Stomach (tissue), 4 donors: ENCODE results near the gene IGSF21.

Source experiments
- EP300 ChIP-seq: sonication (generic); formaldehyde crosslinking; IDR thresholded peaks from one replicate; pipeline ENCODE4 v1.6.1; 2017; ENCODE audit warnings: antibody characterized with exemption
- POLR2A ChIP-seq, 4 donors: fragments of 450-650 bp; IDR thresholded peaks; one replicate each; pipeline ENCODE4 v1.6.1; 2016; ENCODE audit warnings: antibody characterized with exemption in 4 of 4, control low read depth in 2 of 4, mild to moderate bottlenecking in 1 of 4, moderate library complexity in 1 of 4
- POLR2AphosphoS5 ChIP-seq, 3 donors: sonication (generic); formaldehyde crosslinking; IDR thresholded peaks; one replicate each; pipeline ENCODE4 v1.6.1; 2016; ENCODE audit warnings: antibody characterized with exemption in 3 of 3
- TF ChIP-seq, protein P1 (sequence below), 7 experiments: fragments of 450-650 bp in 4 of 7; fragments of 200-600 bp in 3 of 7; sonication (generic) in 3 of 7; IDR thresholded peaks; one replicate each; pipeline ENCODE4 v1.5.1; 2016 to 2019; ENCODE audit warnings: antibody characterized with exemption in 7 of 7, control low read depth in 2 of 7, mild to moderate bottlenecking in 1 of 7

DNA sequence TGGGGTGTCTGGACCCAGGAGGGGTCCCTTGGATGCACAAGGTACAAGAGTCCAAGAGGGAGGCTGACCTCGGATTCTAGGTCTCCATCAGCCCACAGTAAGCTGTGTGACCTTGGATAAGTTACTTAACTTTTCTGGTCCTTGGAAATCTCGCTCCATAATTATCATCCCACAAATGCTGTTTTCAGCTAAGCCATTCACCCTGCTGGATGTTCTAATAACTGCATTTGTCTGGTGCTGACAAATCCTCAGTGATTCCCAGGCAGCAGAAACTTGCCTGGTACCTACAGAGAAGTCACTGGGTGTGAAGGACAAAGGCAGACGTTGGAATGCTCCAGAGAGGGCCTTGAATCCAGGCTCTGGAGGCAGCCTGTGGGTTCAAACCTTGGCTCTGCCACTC lies 89.7 kb downstream of the IGSF21 start:
- TF ChIP-seq, protein P1, sequence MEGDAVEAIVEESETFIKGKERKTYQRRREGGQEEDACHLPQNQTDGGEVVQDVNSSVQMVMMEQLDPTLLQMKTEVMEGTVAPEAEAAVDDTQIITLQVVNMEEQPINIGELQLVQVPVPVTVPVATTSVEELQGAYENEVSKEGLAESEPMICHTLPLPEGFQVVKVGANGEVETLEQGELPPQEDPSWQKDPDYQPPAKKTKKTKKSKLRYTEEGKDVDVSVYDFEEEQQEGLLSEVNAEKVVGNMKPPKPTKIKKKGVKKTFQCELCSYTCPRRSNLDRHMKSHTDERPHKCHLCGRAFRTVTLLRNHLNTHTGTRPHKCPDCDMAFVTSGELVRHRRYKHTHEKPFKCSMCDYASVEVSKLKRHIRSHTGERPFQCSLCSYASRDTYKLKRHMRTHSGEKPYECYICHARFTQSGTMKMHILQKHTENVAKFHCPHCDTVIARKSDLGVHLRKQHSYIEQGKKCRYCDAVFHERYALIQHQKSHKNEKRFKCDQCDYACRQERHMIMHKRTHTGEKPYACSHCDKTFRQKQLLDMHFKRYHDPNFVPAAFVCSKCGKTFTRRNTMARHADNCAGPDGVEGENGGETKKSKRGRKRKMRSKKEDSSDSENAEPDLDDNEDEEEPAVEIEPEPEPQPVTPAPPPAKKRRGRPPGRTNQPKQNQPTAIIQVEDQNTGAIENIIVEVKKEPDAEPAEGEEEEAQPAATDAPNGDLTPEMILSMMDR (IDR thresholded peaks at IDR 0.05): no peak
- TF ChIP-seq POLR2A (IDR thresholded peaks at IDR 0.05) (no peak), POLR2AphosphoS5 (IDR thresholded peaks at IDR 0.05) (no peak), EP300 (no peak)
